Measurements from ENCODE around the gene TEC. TPM values are rescaled to one million over a fixed set of nuclear protein-coding genes. Genes with fewer than 3 reads are reported as not detected.
A peak's percentile ranks its signal among the peaks of the same experiment; 100 is the strongest.
"Not testable (repeated sequence)": the region's sequence is repeated elsewhere in the genome, so short reads cannot be mapped to it uniquely, and the experiment has no call there.

The TEC gene
- total RNA-seq, 1 experiment from 2014 or later = 3.2 TPM

DNA sequence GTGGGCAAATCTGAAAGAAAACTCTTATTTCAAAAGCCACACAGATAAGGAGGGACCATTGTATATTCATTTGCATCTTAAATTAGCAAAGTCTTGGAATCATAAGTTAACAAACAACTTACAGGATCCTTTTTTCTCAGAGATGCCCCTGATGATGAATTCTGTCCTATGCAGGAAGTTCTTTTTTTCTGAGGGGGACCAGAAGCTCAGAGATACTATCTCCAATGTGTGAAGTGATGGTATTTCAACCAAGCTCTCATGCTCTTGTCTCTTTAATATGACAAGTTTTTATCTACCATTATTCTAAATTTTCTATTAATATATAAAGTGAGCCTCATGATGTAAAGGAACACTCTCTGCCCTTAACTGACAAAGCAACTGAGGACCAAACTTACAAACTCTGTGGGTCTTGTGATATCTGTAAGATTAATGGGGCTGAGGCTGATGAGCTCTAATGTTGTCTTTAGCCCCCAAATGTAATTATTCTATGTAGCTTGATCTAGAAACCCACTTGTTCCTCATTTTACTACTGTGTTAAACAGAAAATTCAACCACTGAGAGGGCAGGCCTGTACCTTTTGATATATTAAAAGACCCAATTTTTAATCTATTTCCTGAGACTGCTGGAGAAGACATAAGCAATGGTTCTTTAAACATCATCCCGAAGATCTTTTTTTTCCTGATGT lies 27.0 kb downstream of the TEC start:
- DNase-seq (ENCODE audit: low spot score) = no peak

DNA sequence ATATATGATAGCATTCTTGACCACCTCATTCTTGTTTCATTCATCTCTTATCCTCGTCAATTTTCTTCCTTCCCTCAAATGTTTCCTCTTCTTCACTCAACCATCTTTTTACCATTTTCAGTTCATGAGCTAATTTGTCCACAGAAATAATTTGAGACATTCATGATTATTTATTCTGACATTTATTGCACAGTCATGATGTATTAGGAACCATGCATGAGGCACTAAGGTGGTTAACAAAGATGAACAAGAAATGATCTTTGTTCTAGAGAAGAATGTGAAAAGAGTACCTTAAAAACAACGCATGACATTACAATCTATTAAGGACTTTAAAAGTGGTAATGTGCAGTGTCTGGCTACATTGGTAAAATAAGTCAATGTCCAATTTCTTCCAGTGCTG lies 27.9 kb downstream of the TEC start:
- no peak for DNase-seq (ENCODE audit: low spot score)

DNA sequence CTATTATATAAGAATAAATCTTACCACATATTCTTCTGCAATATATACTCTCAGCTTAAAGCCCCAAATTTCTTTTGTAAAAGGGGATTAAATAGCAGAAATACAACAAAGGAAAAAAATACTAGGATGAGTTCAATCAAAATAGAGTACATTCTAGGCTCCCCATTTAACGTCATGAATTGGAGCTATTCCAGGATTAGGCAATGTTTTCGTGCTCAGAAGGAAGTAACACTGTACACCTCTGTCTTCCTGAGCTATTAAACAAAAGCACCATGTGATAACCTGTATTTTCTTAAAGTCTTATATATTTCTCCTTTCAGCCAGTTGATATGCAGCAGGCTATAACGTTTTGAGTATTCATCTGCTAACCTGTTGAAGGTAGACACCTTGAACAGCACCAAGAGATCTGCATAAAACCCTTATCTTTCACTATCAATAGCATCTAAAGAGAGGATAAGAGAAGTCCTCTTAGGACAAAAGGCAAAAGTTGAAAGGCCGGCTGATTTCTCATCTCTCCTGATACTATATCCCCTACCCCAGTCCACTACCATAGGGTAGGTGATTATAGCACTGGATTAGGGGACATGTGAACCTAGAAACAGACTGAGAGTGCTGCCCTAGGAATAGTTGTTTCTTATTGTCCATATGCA lies 31.5 kb downstream of the TEC start:
- peak; percentile 45 for DNase-seq (ENCODE audit: low spot score)

DNA sequence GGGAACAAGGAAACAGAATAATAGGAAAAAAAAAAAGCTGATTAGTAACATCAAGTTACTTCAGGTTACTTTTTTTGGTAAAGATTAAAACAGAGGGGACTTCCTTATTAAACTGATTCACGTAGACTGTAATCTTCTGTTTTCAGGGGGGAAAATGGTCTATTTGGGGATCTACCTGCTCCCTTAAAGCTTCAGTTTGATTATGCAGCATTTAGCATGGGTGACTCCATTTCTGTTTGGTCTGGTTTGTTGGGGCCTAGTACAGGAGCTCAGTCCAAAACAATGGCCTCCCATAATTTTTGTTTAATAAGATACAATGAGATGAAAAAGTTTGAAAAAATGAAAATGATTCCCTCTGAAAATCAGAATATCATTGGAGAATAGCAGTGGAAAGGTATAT lies 34.6 kb downstream of the TEC start:
- DNase-seq (ENCODE audit: low spot score) = no peak

GRCh38 chr4:48234575-48234974 lies 35.1 kb downstream of the TEC start:
- no peak for DNase-seq (ENCODE audit: low spot score)

GRCh38 chr4:48228949-48229348 lies 40.7 kb downstream of the TEC start:
- no peak for DNase-seq (ENCODE audit: low spot score)

DNA sequence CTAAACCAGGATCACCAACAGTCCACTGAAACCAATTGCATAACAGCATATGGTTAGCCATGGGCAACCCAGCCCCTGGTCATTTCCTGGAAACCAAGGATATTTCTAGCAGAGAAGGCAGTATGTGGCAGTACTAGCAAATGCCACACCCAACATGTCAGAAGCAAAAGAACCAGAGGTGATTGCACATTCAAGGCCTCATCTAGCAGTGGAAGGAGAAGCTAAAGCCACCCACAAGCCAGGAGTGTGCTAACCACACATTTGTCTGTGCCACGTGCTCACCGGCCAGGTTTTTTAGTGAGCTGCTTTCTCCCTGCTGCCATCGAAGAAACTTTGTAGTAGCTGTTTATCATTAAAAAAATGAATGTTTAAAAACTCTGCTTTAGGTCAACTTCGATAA lies 42.0 kb downstream of the TEC start:
- no peak for DNase-seq (ENCODE audit: low spot score)

DNA sequence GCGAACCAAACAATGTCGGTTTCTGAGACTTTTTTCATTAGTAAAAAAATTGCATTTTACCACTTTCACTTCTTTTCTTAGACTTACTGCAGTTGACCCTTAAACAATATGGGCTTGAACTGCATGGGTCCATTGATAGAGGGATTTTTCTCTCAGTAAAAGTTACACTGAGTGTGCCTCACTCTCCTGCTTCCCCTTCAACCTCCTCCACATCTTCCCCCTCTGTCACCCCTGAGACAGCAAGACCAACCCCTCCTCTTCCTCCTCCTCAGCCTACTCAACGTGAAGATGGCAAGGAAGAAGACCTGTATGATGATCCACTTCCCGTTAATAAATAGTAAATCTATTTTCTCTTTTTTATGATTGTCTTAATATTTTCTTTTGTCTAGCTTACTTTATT lies 43.4 kb downstream of the TEC start:
- no peak for DNase-seq (ENCODE audit: low spot score)

- DNase-seq (ENCODE audit: low spot score) = no peak
Observed at GRCh38 chr4:48225368-48226141, 44.1 kb downstream of the TEC start.

DNA sequence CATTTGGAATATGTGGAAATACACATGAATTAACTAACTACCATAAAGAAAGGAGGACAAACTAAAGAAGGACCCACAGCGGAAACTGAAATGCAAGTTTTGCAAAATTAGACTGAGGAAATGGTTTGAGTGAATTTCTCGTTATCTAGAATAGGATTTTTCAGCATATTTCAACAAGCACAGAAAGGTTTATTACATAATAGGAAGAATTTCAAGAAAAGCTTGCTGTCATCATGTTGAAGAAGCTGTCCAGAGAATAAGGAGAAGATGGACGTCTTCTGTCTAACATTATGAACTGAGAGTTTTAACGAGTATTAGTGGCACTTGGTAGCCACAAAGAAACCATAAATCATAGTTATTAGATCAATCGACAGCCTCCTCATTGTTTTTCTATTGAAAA lies 45.0 kb downstream of the TEC start:
- DNase-seq (ENCODE audit: low spot score) = no peak

DNA sequence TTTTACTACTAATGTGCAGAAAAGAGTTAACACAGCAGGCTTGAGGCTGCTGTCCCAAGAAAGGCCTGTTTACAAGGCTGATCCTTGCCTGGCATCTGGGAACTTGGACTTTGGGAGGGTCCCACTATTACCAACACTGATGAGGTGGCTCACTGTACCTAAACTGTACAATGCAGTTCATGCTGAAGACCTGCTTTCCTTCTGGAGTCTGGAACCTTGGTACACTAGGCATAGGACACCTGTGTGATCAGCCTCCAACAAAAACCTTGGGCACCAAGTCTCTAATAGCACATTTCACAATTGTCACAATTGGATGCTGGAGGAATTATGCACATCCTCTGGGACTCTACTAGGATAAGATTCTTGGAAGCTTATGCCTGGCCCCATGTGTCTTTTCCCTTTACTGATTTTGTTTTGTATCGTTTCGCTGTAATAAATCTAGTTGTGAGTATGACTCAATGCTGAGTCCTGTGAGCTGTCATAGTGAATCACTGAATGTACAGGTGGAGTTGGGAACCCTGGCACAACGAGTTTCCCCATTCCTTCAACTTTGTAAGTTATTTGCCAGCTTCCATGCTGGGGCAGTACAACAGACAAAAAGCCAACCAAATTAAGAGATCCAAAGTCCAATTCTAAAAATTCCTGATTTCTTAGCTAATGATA lies 45.9 kb downstream of the TEC start:
- DNase-seq (ENCODE audit: low spot score) = peak; percentile 28

DNA sequence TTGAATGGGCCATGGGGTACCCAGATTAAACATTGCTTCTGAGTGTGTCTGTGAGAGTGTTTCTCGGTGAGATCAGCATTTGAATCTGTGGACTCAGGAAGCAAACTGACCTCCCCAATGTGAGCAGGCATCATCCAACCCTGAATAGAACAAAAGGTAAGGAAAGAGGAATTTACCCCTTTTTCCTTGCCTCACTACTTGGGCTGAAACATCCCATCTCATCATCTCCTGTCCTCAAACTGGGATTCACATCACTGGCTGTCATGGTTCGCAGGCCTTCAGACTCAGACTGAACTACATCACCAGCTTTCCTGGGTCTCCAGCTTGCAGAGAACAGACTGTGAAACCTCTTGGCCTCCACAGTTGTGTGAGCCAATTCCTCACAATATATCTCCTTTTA lies 47.1 kb downstream of the TEC start:
- no peak for DNase-seq (ENCODE audit: low spot score)

GRCh38 chr4:48219430-48219829 lies 50.2 kb downstream of the TEC start:
- DNase-seq (ENCODE audit: low spot score) = not testable (repeated sequence)

GRCh38 chr4:48216563-48216962 lies 53.1 kb downstream of the TEC start:
- DNase-seq (ENCODE audit: low spot score) = no peak

- no peak for DNase-seq (ENCODE audit: low spot score)
Observed at GRCh38 chr4:48215977-48216376, 53.7 kb downstream of the TEC start.

DNA sequence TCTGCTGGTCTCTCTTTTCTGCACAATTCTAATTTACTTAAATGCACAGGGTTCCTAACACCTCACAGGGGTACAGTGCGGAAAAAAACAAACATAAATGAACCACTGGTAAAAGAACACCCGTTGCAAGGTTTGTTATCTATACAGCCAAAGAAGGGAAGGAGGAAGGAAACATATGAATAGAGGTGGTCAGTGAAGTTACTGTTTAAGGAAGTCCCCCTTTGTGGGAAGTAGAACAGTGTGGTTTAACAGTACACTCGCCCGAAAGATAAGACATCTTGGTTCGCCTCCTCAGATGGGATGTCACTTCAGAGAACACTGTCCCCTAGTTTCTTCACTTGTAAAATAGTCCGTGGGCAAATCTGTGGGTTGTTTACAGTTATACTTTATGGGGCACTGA lies 57.5 kb downstream of the TEC start:
- DNase-seq (ENCODE audit: low spot score) = no peak

DNA sequence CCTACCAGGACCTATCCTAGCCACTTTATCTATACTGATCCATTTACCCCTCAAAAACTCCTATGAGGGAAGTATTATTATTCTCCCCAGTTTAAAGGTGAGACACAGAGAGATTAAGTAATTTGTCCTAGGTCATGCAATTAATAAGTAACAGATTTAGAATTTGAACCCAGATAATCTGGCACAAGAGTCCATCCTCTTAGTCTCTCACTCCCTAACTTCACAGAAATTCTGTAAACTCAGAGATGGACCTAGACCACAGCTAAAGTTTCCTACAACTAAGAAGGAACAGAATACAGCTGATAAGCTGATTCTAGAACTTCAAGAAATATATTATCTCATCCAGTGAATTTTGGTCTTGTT lies 58.7 kb downstream of the TEC start:
- no peak for DNase-seq (ENCODE audit: low spot score)

- no peak for DNase-seq (ENCODE audit: low spot score)
Observed at GRCh38 chr4:48205626-48206025, 64.0 kb downstream of the TEC start.

GRCh38 chr4:48205107-48205506 lies 64.5 kb downstream of the TEC start:
- no peak for DNase-seq (ENCODE audit: low spot score)

- no peak for DNase-seq (ENCODE audit: low spot score)
Observed at GRCh38 chr4:48203819-48204218, 65.8 kb downstream of the TEC start.

GRCh38 chr4:48197643-48198237 lies 71.9 kb downstream of the TEC start:
- DNase-seq (ENCODE audit: low spot score) = no peak
